CD4-positive, alpha-beta T cell treated with Interleukin-2 at 100 ng/mL for 4 hours (primary cell): Measurements from ENCODE around the gene RPL22.

Source experiments
- DNase-seq: peaks from one replicate; pipeline ENCODE4 v3.0.0-alpha.2; 2020; ENCODE audit warnings: low spot score

Gene RPL22

DNA sequence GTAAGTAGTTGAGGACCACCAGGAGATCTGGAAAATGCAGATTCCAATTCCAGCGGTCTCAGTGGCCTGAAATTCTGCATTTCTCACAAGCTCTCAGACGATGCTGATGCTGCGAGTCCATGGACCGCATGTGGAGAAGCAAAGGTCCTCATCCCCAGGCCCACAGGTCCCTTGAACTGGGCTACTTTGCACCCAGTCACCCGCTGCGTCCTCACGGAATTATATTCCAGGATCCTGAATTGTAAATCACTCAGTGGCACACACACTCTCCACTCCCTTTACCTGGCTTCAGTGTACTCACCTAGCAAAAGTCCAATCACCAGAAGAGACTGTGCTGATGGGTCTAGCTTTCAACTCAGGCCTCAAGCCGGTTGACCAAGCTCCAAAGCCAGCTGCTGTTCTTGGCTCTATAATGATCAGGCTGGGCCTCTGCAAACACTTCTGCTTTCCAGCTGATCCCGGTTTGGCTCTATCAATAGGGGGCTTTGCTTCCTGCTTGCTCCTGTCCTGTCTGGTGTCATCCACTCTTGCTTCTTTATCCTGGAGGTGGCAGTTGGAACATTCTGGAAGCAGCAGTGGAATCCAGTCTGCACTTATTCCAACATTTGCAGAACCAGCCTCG is 904 bp upstream of the RPL22 start:
- DNase-seq: no peak

- no peak for DNase-seq
Observed at GRCh38 chr1:6198646-6199297, 623 bp downstream of the RPL22 start.

- DNase-seq: no peak
Observed at GRCh38 chr1:6197746-6198427, 1.5 kb downstream of the RPL22 start.

DNA sequence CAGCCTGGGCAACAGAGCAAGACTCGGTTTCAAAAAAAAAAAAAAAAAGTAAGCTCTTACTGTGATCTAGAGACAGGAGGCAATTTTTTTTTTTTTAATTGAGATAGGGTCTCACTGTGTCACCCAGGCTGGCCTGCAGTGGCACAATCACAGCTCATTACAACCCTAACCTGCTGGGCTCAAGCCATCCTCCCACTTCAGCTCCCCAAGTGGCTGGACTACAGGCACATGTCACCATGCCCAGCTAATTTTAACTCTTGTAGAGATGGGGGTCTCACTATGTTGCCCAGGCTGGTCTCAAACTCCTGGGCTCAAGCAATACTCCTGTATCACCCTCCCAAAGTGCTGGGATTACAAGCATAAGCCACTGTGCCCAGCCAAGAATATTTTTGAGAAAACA is 7.4 kb downstream of the RPL22 start:
- no peak for DNase-seq

DNA sequence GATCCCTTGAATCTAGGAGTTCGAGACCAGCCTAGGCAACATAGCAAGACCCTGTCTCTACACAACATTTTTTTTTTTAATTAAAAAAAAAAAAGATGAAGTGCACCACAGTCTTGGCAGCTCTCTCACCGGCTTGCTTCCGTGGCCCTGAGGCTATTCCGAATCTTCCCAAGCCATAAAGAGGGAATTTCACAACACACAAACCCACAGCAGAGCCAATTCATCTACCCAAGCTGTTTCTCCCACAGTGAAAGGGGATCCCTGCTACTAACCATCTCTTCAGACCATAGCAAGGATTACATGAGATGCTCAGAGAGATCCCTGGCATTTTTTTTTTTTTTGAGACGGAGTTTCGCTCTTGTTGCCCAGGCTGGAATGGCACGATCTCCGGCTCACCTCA is 10.9 kb downstream of the RPL22 start:
- no peak for DNase-seq

- peak; percentile 36 for DNase-seq
Observed at GRCh38 chr1:6185635-6186382, 13.6 kb downstream of the RPL22 start.

DNA sequence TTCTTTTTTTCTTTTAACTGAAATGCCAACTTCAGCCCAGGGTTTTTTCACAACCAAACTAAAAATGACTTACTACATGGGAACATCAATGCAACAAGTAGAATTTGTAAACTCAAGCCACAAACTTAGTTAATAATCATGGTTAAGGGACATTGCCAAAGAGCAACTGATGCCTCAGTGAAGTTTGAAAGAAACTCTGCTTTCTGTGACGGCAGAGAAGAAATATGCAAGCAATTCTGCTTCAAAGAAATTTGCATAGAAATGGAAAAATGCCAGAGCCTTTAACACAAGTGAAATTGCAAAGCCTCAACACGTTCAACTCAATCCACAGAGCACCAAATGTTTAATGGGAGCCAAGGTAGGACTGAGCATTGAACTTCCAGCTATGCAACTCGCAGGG is 14.2 kb downstream of the RPL22 start:
- no peak for DNase-seq

DNA sequence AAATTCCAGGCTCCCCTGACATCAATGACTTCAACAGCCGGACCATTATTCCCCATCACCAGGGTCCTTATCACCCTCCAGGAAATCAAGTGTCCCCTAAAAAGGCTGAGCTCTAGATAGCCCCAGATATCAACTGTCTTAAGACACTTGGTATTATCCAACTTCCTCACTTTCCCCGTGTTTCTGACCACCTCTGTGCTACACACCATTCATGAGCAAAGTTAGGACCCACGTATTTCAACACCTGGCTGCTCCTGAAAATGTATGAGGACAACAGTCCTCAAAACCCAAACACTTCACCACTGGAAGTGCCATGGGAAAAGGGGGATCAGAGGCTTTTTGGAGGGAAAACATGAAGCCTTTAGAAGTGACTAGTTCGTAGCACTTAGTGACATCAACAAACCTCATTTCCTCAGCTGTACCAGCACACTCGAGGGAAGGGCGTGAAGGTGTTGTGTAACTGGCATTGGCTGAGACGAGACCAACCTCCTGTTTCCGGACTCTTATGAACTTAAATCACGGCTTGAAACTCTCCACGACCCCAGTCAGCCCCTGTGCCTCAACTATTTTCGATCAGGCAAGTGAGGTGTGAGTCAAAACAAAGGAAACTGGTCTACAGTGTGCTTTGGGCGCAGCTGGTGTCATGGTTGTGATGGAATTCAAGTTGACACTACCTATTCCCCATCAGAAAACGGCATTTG is 15.2 kb downstream of the RPL22 start:
- no peak for DNase-seq

DNA sequence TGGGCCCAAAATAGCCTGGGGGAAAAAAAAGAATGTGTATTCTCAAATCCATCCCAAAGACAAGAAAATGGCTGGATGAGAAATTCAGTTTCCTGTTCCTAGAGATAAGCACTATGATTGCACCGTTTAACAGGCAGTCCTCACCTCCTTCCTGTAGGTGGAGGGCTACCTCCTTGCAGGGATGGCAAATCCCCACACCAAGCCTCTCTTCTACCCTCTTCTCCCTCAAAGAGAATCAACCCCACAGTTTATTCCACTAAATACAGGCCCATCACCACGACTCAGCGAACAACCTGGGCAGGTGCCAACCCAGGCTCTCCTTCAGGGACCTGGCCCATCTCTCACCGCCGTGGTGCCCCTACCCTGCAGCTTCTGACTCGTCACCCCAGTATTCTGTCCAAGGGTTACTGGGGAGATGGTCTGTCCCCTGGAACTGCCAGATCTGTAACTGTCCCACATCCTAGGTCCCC is 15.8 kb downstream of the RPL22 start:
- no peak for DNase-seq

- no peak for DNase-seq
Observed at GRCh38 chr1:6181347-6181770, 18.0 kb downstream of the RPL22 start.

DNA sequence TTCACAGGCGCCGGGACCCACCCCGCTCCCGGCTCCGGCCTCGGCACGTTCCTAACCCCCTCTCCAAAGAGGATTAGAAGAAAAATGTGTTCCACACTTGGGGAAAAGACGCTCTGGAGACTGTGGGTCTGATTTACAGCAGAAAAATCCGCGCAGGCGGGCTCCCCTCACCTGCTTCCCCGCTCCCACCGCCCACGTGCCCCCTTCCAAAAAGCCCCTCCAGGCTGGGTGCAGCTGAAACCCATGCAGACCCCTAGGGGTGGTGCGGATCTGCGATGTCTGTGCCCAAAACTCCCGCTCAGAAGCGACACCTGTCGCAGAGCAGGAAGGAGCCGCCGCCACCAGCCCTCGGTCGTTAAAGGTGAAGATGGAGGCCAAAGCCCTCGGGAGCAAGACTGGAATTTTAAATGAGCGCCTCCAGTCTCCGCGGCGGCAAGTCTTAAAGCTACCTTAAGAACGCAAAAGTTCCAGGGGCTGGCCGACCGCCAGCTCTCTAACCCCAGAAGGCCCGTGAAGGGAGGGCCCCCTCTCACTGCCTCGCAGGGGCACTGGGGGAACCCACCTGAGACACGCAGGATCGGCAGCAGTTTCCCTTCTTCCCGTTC is 18.6 kb downstream of the RPL22 start:
- no peak for DNase-seq

DNA sequence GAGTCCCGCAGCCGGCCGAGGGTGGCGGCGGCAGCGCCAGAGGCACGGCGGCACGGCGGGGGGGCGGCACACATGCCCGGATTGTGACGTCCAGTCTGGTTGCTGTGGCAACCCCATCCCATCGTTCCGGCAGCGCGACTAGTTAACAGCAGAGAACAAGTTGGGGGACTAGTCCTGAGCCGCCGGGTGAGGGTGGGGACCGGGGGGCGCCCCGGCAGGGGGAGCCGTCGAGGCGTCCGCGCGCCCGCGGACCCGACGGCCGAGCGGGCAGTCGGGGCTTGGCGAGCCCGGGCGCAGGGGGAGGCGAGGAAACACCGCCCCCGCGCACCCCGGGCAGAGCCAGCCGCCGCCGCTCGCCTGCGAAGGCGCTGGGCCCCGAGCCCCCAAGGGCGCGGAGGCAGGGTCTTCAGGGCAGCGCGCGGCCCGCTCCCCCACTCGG is 19.1 kb downstream of the RPL22 start, which contains the start of gene CHD5:
TSS of gene CHD5 (minus strand) at position 54 of the 439 bp plus-strand sequence. CDS start 298 bp downstream, outside the sequence.
- no peak for DNase-seq

DNA sequence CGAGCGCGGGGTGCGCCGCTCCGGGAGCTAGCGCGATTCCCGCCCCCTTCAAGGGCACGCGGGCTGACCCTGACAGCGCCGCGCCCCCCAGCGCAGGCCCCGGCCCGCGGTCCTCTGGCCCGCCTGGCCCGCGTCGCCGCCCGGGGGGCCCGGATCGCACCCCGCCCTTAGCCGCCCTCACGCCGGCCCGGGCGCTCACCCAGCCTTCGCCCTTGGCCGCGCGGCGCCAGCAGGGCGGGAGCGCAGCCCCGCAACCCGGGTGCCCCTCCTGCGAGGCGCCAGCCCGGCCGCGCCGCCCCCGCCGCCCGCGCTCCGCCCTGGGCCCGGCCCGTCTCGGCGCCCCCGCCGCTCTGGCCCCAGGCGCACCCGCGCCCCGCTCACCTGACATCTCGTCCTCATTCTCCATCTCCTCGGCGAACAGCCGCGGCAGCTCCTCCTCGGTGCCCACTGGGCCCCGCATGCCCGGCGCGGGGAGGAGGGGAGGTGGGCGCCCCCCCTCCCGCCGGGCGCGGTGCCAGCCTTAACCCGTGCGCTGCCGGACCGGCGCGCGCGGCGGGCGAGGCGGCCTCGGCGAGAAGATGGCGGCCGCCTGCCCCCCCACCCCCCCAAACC is 19.7 kb downstream of the RPL22 start:
- DNase-seq: no peak

DNA sequence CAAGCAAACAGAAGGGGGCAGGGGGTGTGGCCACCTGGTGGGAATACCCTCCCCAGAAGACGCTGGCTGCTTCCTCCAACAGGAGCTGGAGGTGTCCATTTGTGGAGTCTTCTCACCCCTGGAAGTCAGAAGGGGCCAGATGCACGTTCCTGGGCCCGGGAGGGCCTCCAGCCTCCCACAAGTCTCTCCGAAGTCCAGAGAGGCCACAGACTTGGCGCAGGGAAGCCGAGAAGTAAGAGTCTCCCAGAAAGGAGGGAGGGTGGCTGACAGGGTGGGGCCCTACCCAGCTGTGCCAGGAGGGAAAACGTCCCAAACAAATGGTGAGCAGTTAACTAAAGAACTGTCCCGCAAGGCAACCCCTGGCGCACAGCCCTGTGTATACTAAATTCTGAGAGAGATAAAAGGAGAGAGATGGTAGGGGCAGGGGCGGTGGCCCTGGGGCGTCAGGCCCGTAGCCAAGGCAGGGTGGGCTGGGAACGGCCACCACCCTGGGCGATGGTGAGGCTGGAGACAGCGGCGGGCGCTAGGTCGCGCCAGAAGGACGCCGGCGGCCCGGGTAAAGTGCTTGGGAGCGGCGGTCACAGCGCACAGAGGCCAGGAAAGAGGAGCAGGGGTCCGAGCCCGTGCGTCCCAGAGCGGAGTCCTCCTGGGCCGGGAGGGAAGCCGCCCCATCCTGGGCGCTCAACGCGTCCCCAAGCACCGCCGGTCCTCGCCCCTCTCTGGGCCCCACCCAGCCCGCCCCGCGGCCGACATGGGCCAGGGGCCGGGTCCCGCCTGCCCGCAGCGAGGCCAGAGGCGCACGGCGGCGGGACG is 20.4 kb downstream of the RPL22 start:
- DNase-seq: no peak

GRCh38 chr1:6177681-6178380 is 21.6 kb downstream of the RPL22 start:
- DNase-seq: no peak

DNA sequence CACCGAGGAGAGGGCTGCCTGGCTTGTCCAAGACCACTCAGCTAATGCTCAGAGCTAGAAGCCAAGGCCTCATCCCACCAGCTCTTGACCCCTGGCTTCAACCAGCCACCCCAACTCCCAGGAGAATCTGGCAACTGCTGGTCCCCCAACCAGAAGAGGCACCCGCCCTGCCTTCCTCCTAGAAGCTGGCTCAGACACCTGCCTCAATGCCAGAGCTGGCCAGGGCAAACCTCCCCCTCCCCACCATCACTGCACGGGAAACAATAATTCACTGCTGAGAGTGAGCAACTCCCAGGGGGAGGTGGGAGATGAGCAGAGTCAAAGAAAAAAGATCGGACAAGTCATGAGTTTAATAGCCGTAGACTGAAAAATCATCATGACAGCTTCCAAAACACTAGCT is 22.6 kb downstream of the RPL22 start:
- DNase-seq: no peak

DNA sequence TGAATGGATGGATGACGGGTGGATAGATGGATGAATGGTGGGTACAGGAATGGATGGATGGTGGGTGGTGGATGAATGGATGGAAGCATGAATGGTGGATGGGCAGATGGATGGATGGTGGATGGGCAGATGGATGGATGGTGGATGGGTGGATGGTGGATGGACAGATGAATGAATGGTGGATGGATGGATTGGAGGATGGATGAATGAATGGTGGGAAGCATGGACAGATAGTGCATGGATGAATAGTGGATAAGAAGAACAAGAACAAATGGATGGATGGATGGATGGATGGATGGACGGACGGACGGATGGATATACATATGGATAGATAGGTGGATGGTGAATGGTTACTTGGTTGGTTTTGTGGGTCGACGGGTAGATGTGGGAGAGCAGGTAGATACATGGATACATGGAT is 24.0 kb downstream of the RPL22 start:
- DNase-seq: no peak

- no peak for DNase-seq
Observed at GRCh38 chr1:6174621-6175410, 24.6 kb downstream of the RPL22 start.

GRCh38 chr1:6172549-6172948 is 26.8 kb downstream of the RPL22 start:
- no peak for DNase-seq
